NCI-H524 (cell line): ENCODE measurements around the gene AKAP5.

Source experiments
- DNase-seq, 2 experiments: peaks; one replicate each; lab custom pipeline; 2025; lab: John Stamatoyannopoulos, UW

AKAP5 gene

DNA sequence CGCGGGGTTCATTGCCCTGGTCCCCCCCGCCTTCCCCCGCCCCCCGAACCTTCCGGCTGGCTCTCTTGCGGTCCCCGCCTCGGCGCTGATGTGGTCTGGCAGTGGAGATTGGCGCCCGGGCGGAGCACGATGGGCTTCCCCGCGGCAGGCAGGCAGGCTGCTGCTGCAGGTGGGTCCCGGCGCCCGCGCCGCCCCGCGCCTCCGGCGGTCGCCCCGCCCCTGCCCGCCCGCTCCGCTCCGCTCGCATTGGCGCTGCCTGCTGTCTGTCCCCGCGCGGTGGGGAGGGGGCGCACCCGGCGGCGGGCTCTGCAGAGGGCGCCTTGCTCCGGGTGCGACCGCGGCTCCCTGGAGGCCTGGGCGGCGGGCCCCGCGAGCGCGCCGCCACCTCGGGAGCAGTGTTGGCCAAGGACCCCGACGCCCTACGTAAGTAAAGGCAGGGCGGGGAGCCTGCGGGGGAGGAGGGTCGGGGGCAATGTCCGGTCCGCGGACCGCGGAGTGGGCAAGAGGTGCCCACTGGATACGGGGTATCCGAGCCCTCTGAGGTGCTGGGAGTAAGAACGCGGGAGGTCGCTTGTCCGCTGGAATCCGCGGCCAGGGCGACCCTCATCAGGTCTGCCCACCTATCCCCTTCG lies at the start of gene AKAP5:
Gene AKAP5 (plus strand): TSS at position 309 of the 632 bp plus-strand sequence. CDS start 2,896 bp downstream, outside the sequence.
- DNase-seq, result peak; percentile 79 to 91

DNA sequence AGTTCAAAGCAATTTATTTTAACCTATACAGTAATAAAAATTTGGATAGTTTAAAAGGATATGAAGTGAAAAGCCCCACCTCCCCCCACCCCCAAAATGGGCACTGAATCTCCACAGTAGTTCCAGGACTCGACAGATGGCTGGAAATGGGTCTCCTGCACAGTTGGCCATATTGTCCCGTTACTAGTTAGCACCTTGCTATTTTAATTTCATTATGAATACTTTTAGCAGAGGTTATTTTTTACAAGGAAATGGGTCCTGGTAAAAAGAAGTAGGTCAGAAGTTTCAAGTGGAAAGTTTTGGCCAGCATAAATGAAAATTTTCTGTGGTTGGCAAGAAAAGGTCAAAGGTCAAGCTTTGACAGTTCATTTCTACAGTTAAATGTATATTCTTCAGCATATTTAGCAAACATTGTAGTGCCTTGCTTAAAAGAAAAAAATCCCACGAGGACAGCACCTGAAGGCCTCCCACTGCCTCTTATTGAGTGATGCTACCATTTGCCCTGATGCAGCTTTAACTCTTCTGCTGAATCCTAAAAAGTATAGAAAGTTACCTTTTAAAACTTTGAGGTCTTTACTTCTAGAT lies 48.9 kb upstream of the AKAP5 start:
- no peak for DNase-seq

DNA sequence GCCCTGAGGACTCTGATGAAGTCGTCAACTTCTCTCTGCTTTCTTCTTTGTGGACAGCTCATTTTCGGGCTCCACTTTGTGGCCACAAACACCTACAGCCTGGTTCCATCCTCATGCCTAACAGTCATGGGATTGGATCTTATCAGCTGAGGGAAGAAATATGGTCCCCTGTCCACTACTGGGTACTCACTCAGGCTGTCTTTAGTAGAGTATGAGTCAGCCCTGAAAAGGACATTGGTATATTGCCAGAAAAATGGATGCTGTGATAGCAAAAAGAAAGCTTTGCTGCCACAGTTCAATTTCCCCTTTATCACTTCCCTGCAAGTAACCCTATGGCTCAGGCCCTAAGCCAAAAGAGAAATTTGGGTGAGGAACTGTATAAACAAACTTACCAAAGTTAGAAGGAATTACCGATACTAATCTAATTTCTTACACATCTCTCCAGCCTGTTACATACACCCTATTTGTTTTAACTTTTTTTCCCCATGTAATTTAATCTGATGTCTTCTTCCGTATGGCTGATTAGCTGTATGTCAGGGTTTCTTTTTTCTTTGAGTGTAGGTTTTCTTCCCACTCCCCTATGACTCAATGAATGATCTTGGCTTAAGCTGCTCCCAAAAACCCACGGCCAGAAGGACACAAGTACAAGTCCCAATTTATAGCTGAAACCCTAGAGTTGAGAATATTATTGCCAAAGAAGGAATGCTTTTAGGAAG lies 48.1 kb upstream of the AKAP5 start:
- DNase-seq, result no peak

DNA sequence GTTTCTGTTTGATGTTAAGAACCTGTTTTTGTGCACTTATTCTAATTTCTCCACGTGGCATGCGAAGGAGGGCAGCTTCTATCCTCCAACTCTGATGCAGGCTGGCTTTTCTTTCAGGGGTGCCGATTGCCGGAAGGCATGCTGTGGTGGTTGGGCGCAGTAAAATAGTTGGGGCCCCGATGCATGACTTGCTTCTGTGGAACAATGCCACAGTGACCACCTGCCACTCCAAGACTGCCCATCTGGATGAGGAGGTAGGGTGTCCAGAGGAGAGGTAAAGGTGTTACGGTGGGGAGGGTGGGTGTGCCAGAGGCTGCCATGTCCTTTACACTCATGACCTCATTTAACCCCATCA lies 47.6 kb upstream of the AKAP5 start:
- DNase-seq, result no peak

DNA sequence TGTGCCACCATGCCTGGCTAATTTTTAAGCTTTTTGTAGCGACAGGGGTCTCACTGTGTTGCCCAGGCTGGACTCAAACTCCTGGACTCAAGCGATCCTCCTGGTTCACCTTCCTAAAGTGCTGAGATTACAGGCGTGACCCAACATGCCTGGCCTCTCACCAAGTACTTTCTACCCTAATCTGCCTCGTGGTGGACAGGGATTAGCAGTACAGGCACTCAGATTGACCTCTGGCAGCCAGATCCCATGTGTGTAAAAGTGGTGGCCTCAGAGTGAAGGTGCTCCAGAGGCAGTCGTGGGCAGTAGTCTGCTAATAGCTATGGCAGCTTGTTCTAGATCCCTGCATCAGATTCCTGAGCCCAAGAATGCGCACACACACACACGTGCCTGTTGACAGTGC lies 46.3 kb upstream of the AKAP5 start:
- no peak for DNase-seq

DNA sequence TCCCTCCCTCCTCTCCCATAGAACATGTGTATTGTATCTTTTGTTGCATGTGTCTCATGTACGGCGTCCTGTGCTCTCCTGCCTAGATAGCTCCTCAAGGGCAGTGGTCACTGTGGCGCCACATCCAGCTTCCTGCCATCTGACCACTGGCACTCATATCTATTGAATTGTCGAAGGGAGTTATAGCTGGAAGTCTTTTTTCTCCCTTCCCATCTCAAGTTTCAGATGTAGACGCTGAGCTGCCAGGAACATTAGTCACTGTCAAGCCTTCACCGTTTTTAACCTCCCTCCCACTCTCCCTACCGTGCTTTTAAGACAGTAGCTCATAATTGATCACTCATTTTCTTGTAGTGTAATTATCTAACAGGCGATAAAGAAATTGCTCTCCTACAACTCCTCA lies 44.1 kb upstream of the AKAP5 start:
- DNase-seq, result no peak

- DNase-seq, result no peak
These were observed 43.3 kb upstream of the AKAP5 start for GRCh38 chr14:64422005-64422404.

DNA sequence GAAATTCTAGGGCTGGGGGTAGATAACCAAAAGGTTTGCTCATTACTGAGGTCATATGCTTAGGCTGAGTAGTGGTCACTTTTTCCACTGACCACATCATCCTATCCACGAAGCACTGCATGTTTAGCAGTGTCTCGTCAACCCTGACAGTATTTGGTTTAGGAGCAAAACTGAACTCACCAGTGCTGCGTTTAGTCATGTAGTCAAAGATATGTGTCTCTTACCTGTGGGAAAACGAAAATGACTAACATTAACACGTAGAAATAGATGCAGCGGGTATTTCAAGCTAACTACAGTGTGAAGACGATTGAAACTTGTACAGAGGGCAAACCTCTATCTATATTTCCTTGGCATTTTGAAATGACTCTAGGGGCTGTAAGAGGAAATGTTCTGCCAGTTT lies 42.5 kb upstream of the AKAP5 start:
- no peak for DNase-seq

DNA sequence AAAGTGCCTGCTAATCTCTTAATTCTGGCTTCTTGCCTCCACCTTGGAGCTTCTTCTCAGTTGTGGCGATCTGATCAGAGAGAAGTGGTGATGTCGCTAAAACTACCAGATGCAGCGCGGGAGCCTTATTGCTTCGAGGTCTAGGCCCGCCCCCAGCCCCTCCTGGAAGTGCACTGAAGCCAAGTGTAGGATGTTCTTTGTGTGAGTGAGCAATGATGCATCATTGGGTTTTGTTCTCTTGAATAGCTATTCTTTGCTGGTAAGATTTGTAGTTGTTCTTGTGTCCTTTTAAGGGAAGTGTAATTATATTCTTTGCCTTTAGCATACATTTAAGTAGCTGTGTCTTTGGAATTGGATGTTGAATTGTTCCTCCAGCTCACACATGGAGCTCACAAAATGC lies 41.3 kb upstream of the AKAP5 start:
- DNase-seq, result no peak

GRCh38 chr14:64434528-64434927 lies 30.8 kb upstream of the AKAP5 start:
- DNase-seq, result no peak

- no peak for DNase-seq
These were observed 27.0 kb upstream of the AKAP5 start for GRCh38 chr14:64438181-64438841.

GRCh38 chr14:64439141-64439540 lies 26.2 kb upstream of the AKAP5 start:
- DNase-seq, result no peak

DNA sequence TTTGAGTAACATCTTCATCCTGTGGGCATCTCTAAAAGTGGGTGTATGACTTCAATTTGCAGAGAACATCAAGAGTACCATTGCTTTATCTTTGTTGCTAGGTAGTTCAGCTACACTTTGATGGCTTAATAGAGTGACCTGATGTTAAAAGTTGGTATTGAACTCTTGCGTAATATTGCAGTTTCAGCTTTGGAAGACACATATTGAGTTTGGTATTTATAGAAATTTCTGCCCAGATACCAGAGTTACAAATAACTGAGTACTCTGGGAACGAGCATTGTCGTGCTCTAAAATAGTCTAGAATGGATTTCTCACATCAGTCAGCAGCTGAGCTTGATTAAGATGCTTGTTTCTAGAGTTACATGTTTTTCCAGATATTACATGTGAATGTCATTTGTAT lies 24.8 kb upstream of the AKAP5 start:
- no peak for DNase-seq

DNA sequence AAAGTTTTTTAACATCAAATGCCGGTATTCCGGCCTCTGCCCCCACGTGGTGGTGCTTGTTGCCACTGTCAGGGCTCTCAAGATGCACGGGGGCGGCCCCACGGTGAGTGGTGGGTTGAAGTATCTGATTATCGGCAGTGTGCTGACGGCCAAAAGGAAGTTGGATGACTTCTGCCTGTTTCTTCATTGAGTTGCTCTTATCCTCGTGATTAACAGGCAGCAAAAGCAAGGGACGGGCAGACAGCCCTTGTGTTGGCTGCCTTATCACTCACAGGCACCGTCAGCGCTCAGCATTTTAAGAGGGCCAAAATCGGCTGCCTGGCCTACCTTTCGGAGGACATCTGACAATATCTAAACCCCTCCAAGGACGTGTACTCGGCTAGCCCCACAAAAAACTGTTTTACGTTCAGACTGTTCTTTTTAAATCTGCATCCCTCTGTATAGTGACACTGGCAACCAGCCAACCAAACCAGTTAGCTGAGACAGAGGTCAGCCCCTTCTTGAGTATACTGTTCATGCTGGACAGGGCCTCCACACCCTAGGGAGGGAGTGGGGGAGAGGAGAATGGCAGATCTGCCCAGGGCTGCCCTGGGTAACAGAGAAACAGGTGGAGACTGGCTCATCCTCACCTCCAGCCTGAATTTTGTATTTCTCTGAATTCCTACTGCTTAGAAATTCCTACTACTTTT lies 22.9 kb upstream of the AKAP5 start:
- DNase-seq, result no peak

DNA sequence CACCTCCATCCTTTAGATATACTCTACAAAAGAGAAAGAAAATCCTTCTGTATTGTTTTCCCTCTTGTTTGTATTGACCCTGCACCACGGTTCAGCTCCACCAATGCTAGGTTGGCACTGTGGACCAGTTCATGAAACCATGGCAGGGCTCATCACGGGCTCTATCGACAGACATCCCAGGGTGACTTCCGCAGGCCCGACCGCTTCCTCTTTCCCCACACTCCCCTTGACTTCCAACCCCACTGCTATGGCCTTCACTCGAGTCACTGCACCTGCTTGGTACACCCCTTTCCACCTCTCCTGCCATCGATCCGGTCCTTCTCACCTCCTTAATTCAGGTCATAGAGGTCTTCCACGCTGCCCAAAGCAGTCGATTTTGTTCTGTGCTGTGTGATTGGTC lies 21.2 kb upstream of the AKAP5 start:
- no peak for DNase-seq

- no peak for DNase-seq
These were observed 20.1 kb upstream of the AKAP5 start for GRCh38 chr14:64444984-64445845.

GRCh38 chr14:64447876-64448670 lies 17.2 kb upstream of the AKAP5 start:
- DNase-seq, result no peak

GRCh38 chr14:64450255-64450654 lies 15.0 kb upstream of the AKAP5 start:
- no peak for DNase-seq

DNA sequence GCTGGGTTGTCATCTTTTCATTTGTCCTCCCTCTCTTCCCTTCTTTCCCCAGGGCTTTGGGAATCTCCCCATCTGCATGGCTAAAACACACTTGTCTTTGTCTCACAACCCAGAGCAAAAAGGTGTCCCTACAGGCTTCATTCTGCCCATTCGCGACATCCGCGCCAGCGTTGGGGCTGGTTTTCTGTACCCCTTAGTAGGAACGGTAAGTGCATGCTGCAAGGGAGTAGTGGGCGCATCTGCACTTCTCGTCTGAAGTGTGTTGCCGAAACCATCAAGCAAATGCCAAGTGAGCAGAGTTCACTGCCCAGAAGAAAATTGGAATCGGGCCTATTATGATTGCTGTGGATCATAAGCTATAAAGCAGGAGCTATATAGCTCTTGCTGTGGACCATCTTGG lies 10.6 kb upstream of the AKAP5 start:
- DNase-seq, result no peak

- DNase-seq, result no peak
These were observed 5.7 kb upstream of the AKAP5 start for GRCh38 chr14:64459405-64460136.
